GM12878 (cell line): ENCODE data around the gene GALNT17. TPM values are rescaled to one million over a fixed set of nuclear protein-coding genes. Genes with fewer than 3 reads are reported as not detected.

ENCODE experiments used
- ATAC-seq: fragments of 200-7000 bp; cut with Tn5 transposase; 3 replicates; pipeline ENCODE4 v1.9.1; 2020; ENCODE audit warnings: mild to moderate bottlenecking, moderate library complexity
- BruUV-seq: library from RNA; stranded (reverse); fragments of 400-500 nt; replicated peaks from 2 replicates; lab custom pipeline; 2021; lab: Mats Ljungman, UMichigan
- CTCF ChIA-PET: fragments of 300-600 bp; sonication (Branson Sonifier 250); formaldehyde crosslinking; extraction: SDS; loops from one replicate; lab custom pipeline; 2021; ENCODE audit warnings: inconsistent platforms; lab: Yijun Ruan, JAX
- POLR2A ChIA-PET: fragments of 350-600 bp; formaldehyde crosslinking; extraction: SDS; loops from one replicate; lab custom pipeline; 2021; ENCODE audit warnings: inconsistent platforms; lab: Charles Lee
- RAD21 ChIA-PET: fragments of 300-600 bp; sonication (Branson Sonifier 250); formaldehyde crosslinking; loops from one replicate; lab custom pipeline; 2023; ENCODE audit warnings: antibody characterized with exemption; ENCODE audit not compliant: unreplicated experiment; lab: Charles Lee
- SMC1A ChIA-PET: fragments of 300-600 bp; sonication (Branson Sonifier 250); formaldehyde crosslinking; loops from one replicate; lab custom pipeline; 2023; ENCODE audit not compliant: unreplicated experiment, uncharacterized antibody; lab: Charles Lee
- DNase-seq: peaks from one replicate; pipeline ENCODE4 v3.0.0-alpha.2; 2011; ENCODE audit warnings: low read depth, low spot score
- FAIRE-seq: peaks from 3 replicates; lab custom pipeline; 2011; peaks lifted over from hg19 to GRCh38; lab: Jason Lieb, UNC
- H2AFZ ChIP-seq: 2 replicates; pipeline ENCODE4 v1.6.0; 2011; ENCODE audit warnings: low read depth, low read length, control low read depth; ENCODE audit not compliant: control insufficient read depth
- H3K27ac ChIP-seq: 2 replicates; pipeline ENCODE4 v1.5.1; 2011; ENCODE audit warnings: control low read depth; ENCODE audit not compliant: control insufficient read depth, insufficient read depth
- H3K27me3 ChIP-seq, 2 experiments: replicated peaks in 1 of 2; 2 replicates each; pipeline versions ENCODE4 v1.6.0 to v1.6.1; 2011; ENCODE audit warnings: low read length in 1 of 2; ENCODE audit not compliant: control insufficient read depth in 2 of 2, insufficient read depth in 2 of 2
- H3K36me3 ChIP-seq, 2 experiments: 2 replicates each; pipeline ENCODE4 v1.5.1; 2011; ENCODE audit warnings: low read length in 1 of 2; ENCODE audit not compliant: control insufficient read depth in 2 of 2, insufficient read depth in 2 of 2
- H3K4me1 ChIP-seq: 2 replicates; pipeline ENCODE4 v1.6.1; 2011; ENCODE audit warnings: mild to moderate bottlenecking, low read length, moderate library complexity, mixed read lengths; ENCODE audit not compliant: control insufficient read depth, insufficient read depth
- H3K4me2 ChIP-seq: 2 replicates; pipeline ENCODE4 v1.6.0; 2011; ENCODE audit warnings: control low read depth; ENCODE audit not compliant: control insufficient read depth, insufficient read depth
- H3K4me3 ChIP-seq: fragments of 200-600 bp; sonication (generic); 2 replicates; pipeline ENCODE4 v1.5.1; 2016
- H3K79me2 ChIP-seq: 2 replicates; pipeline ENCODE4 v1.6.0; 2011; ENCODE audit warnings: low read length; ENCODE audit not compliant: control insufficient read depth, insufficient read depth
- H3K9ac ChIP-seq: 2 replicates; pipeline ENCODE4 v1.8.0; 2011; ENCODE audit warnings: low read length, control low read depth, mixed read lengths; ENCODE audit not compliant: control insufficient read depth, insufficient read depth
- H3K9me3 ChIP-seq: replicated peaks from 3 replicates; pipeline ENCODE4 v1.5.1; 2011; ENCODE audit warnings: mild to moderate bottlenecking, low read length; ENCODE audit not compliant: control insufficient read depth, insufficient read depth
- H4K20me1 ChIP-seq: 2 replicates; pipeline ENCODE4 v1.6.0; 2011; ENCODE audit not compliant: control insufficient read depth, insufficient read depth
- CBX5 ChIP-seq: sonication (generic); IDR thresholded peaks from 2 replicates; pipeline ENCODE4 v1.6.1; 2016; ENCODE audit warnings: low read depth, moderate library complexity, mild to moderate bottlenecking, inconsistent platforms
- KDM1A ChIP-seq: fragments of 200-600 bp; sonication (generic); IDR thresholded peaks from 2 replicates; pipeline ENCODE4 v1.6.1; 2016; ENCODE audit warnings: borderline replicate concordance
- MYB ChIP-seq: fragments of 150-350 bp; IDR thresholded peaks from 2 replicates; pipeline ENCODE4 v1.6.1; 2014; ENCODE audit warnings: mild to moderate bottlenecking, low read depth, low read length, borderline replicate concordance
- MYC ChIP-seq: IDR thresholded peaks from 2 replicates; pipeline ENCODE4 v1.6.1; 2011; ENCODE audit warnings: mild to moderate bottlenecking, low read length, moderate library complexity, inconsistent platforms; ENCODE audit not compliant: insufficient read depth, insufficient replicate concordance, insufficient read length, severe bottlenecking
- ZNF24 ChIP-seq: fragments of 450-650 bp; IDR thresholded peaks from 2 replicates; pipeline ENCODE4 v1.6.1; 2017; ENCODE audit warnings: antibody characterized with exemption, mild to moderate bottlenecking
- ZNF274 ChIP-seq: IDR thresholded peaks from one replicate; pipeline ENCODE4 v1.8.0; 2011; ENCODE audit not compliant: insufficient read length, insufficient read depth
- WGBS: methylation state at CpG from one replicate; pipeline ENCODE4 v1.1.6; 2016; ENCODE audit warnings: low lambda C conversion rate; ENCODE audit not compliant: insufficient replicate concordance, insufficient coverage; ENCODE audit errors: missing lambda C conversion rate; 5-methylcytosine and 5-hydroxymethylcytosine counted together
- in situ Hi-C: fragments of 300-500 bp; cut with MboI; formaldehyde crosslinking; loops from 9 replicates; pipeline ENCODE4 v1.14.3; 2018; ENCODE audit warnings: mixed read lengths
- intact Hi-C: fragments of 100-400 bp; cut with micrococcal nuclease; formaldehyde crosslinking; loops from one replicate; pipeline ENCODE4 v1.14.2; 2022; ENCODE audit not compliant: unreplicated experiment
- polyA plus RNA-seq, 11 experiments: library from polyadenylated mRNA; depleted of rRNA in 4 of 11; unstranded in 6 of 11; stranded (reverse) in 5 of 11; fragments of >200 nt; fragmentation: Nextera tagmentation in 4 of 11; fragmentation: Illumina TruSeq in 1 of 11; extraction: Ambion mirVana in 4 of 11; extraction: Trizol in 1 of 11; gene quantifications; 1 replicate in 1 of 11; 2 replicates in 10 of 11; pipeline versions ENCODE4 v1.2.1 to v1.2.3, GENCODE V29; 2011 to 2016; ENCODE audit warnings: inconsistent platforms in 2 of 11, missing spikeins in 2 of 11, low read depth in 1 of 11
- total RNA-seq, 4 experiments: library from RNA; depleted of rRNA in 3 of 4; stranded (reverse); fragments of >200 nt in 3 of 4; fragmentation: Illumina TruSeq in 1 of 4; extraction: Trizol in 1 of 4; gene quantifications; 2 replicates each; pipeline versions ENCODE4 v1.2.1 to v1.2.3, GENCODE V29; 2013 to 2021
- TF ChIP-seq, protein P1 (sequence below): fragments of 450-650 bp; conservative IDR thresholded peaks from 2 replicates; pipeline ENCODE4 v1.6.1; 2017; ENCODE audit warnings: mild to moderate bottlenecking, moderate library complexity
- TF ChIP-seq, protein P2 (sequence below): fragments of 450-650 bp; IDR thresholded peaks from 2 replicates; pipeline ENCODE4 v1.6.1; 2017; ENCODE audit warnings: low read depth, mild to moderate bottlenecking, moderate library complexity

GALNT17 gene
- total and polyA plus RNA-seq, 10 of the 15 experiments (the other 5 are each of a cell fraction or from before 2014, with no cell fraction given) = 0.12 to 0.15 TPM; not detected in 8

DNA sequence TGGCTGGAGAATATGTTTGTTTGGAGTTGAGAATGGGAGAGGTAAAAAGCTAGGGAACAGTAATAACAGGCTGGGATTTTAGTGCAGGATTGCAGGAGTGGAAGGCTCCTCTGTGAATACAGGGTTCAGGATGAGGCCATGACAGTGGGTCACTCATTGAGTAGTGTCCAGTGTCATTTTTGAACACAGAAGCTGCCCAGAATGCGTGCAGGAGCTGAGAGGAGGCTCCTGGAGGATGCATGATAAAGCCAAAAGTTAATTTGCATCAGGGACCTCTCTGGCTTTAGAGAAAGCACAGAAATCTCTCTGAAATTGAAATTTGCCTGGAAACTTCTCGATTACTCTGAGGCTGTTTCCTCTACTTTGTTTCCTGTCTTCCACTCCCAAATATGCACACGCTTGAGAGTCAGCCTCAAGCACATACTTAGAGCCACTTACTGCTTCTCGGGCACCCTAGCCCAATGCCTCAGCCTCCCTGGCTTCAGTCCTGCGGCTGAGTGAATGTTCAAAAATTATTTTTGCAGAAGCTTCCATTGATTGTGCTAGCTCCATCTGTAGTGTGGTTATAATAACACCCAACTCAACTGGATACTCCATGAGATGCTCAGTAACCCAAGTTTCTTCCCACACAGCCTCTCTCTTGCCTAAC is 1.8 kb upstream of the GALNT17 start:
- Histone ChIP-seq H3K9ac (no peak overlapping the region), H3K36me3 (no peaks in the 10 kb centered on the region), H2AFZ (no peak overlapping the region), H3K79me2 (no peaks in the 10 kb centered on the region), H3K9me3 (no peaks in the 10 kb centered on the region; the same call in 2 of the 3 replicates), H3K27ac (no peak overlapping the region), H3K4me1 (no peaks in the 10 kb centered on the region), H3K4me2 (no peak overlapping the region), H4K20me1 (no peaks in the 10 kb centered on the region), H3K27me3 (no peaks in the 10 kb centered on the region), H3K4me3 (no peak overlapping the region)
- ATAC-seq (no peak), FAIRE-seq (no peak), DNase-seq (no peak)
- ChIA-PET POLR2A (no interaction called here), RAD21 (no interaction called here), SMC1A (no interaction called here), CTCF (no interaction called here)
- no TSS peak for BruUV-seq
- 10% methylated on average over 5 of the region's 5 CpGs for WGBS
- intact Hi-C loops = no loop called here
- in situ Hi-C loops = no loop called here
- no peak for TF ChIP-seq CBX5
- no peak for TF ChIP-seq MYB
- TF ChIP-seq KDM1A = no peak
- TF ChIP-seq MYC = no peak
- TF ChIP-seq, protein P1, sequence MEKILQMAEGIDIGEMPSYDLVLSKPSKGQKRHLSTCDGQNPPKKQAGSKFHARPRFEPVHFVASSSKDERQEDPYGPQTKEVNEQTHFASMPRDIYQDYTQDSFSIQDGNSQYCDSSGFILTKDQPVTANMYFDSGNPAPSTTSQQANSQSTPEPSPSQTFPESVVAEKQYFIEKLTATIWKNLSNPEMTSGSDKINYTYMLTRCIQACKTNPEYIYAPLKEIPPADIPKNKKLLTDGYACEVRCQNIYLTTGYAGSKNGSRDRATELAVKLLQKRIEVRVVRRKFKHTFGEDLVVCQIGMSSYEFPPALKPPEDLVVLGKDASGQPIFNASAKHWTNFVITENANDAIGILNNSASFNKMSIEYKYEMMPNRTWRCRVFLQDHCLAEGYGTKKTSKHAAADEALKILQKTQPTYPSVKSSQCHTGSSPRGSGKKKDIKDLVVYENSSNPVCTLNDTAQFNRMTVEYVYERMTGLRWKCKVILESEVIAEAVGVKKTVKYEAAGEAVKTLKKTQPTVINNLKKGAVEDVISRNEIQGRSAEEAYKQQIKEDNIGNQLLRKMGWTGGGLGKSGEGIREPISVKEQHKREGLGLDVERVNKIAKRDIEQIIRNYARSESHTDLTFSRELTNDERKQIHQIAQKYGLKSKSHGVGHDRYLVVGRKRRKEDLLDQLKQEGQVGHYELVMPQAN = no peak
- TF ChIP-seq ZNF24 = no peak
- no peak for TF ChIP-seq ZNF274
- TF ChIP-seq, protein P2, sequence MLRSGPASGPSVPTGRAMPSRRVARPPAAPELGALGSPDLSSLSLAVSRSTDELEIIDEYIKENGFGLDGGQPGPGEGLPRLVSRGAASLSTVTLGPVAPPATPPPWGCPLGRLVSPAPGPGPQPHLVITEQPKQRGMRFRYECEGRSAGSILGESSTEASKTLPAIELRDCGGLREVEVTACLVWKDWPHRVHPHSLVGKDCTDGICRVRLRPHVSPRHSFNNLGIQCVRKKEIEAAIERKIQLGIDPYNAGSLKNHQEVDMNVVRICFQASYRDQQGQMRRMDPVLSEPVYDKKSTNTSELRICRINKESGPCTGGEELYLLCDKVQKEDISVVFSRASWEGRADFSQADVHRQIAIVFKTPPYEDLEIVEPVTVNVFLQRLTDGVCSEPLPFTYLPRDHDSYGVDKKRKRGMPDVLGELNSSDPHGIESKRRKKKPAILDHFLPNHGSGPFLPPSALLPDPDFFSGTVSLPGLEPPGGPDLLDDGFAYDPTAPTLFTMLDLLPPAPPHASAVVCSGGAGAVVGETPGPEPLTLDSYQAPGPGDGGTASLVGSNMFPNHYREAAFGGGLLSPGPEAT = no peak
